Endothelial cell (in vitro differentiated cells): Measurements from ENCODE around the gene LRRC42. TPM values are rescaled to one million over a fixed set of nuclear protein-coding genes. Genes with fewer than 3 reads are reported as not detected.

Experiments
- DNase-seq: peaks from one replicate; pipeline ENCODE4 v3.0.0; 2021; ENCODE audit warnings: low spot score
- H3K27ac Mint-ChIP-seq: one replicate; pipeline ENCODE4 v1.8.0; 2021; ENCODE audit warnings: mixed read lengths, inconsistent platforms; ENCODE audit not compliant: unreplicated experiment
- H3K27me3 Mint-ChIP-seq: one replicate; pipeline ENCODE4 v1.8.0; 2021; ENCODE audit warnings: mild to moderate bottlenecking, moderate library complexity, mixed read lengths, inconsistent platforms; ENCODE audit not compliant: unreplicated experiment
- H3K36me3 Mint-ChIP-seq: one replicate; pipeline ENCODE4 v1.8.0; 2021; ENCODE audit warnings: mild to moderate bottlenecking, low read depth, mixed read lengths, inconsistent platforms; ENCODE audit not compliant: unreplicated experiment
- H3K4me1 Mint-ChIP-seq: one replicate; pipeline ENCODE4 v1.8.0; 2021; ENCODE audit warnings: mild to moderate bottlenecking, mixed read lengths, inconsistent platforms; ENCODE audit not compliant: unreplicated experiment
- H3K4me3 Mint-ChIP-seq: one replicate; pipeline ENCODE4 v1.8.0; 2021; ENCODE audit warnings: mild to moderate bottlenecking, mixed read lengths, inconsistent platforms; ENCODE audit not compliant: unreplicated experiment
- H3K9me3 Mint-ChIP-seq: one replicate; pipeline ENCODE4 v1.8.0; 2021; ENCODE audit warnings: mixed read lengths, inconsistent platforms; ENCODE audit not compliant: unreplicated experiment
- total RNA-seq: library from RNA; stranded (reverse); fragmentation: NEBNext Ultra II Directional; extraction: Animal tissue kit (Norgen Biotek cat#: 25700); gene quantifications from one replicate; pipeline ENCODE4 v1.2.1, GENCODE V29; 2021; ENCODE audit not compliant: unreplicated experiment
- TF ChIP-seq, protein P1 (sequence below): fragments of 200-600 bp; sonication (generic); IDR thresholded peaks from one replicate; pipeline ENCODE4 v1.5.0; 2021; ENCODE audit warnings: antibody characterized with exemption; ENCODE audit not compliant: unreplicated experiment

LRRC42 gene
- total RNA-seq, 1 donor from 2014 or later, result 43.6 TPM

DNA sequence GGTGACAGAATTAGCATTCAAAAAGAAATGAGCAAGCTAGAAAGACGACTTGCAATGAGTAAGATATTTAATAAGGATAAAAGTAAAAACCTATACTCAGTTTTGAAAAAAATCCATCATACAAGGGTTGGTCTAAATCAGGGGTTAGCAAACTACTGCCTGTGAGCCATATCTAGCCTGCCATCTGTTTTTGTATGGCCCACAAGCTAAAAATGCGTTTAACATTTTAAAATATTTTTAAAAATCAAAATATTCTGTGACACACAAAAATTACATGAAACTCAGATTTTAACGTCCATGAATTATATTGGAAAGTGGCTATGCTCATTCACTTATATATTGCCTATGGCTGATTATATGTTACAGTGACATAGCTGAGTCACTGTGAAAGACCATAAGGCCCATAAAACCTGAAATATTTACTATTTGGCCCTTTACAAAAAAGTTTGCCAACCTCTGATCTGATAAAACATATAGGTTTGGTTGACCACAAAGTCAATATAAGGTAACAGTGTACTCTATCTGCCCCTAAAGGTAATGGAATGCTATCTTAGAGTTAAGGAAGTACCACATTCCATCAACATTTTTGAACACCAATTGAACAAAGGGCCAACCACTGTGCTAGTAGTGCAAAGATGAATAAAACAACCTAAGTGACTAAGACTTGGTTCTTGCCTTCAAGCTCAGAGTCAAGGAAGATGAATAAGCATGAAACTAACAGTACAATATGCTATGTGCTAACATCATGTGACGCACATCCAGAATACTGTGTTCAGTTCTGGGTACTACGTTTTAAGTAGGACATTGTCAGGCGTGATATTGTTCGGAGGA is 3.8 kb upstream of the LRRC42 start:
- TF ChIP-seq, protein P1, sequence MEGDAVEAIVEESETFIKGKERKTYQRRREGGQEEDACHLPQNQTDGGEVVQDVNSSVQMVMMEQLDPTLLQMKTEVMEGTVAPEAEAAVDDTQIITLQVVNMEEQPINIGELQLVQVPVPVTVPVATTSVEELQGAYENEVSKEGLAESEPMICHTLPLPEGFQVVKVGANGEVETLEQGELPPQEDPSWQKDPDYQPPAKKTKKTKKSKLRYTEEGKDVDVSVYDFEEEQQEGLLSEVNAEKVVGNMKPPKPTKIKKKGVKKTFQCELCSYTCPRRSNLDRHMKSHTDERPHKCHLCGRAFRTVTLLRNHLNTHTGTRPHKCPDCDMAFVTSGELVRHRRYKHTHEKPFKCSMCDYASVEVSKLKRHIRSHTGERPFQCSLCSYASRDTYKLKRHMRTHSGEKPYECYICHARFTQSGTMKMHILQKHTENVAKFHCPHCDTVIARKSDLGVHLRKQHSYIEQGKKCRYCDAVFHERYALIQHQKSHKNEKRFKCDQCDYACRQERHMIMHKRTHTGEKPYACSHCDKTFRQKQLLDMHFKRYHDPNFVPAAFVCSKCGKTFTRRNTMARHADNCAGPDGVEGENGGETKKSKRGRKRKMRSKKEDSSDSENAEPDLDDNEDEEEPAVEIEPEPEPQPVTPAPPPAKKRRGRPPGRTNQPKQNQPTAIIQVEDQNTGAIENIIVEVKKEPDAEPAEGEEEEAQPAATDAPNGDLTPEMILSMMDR, result no peak
- no peaks in the 10 kb centered on the region for H3K9me3 Mint-ChIP-seq
- peaks cover 19% of the 10 kb centered on the region for H3K4me1 Mint-ChIP-seq
- no peak for DNase-seq
- peaks cover 10% of the 10 kb centered on the region for H3K36me3 Mint-ChIP-seq
- H3K27ac Mint-ChIP-seq, result no peak overlapping the region
- no peak overlapping the region for H3K4me3 Mint-ChIP-seq
- peaks cover 7% of the 10 kb centered on the region for H3K27me3 Mint-ChIP-seq

DNA sequence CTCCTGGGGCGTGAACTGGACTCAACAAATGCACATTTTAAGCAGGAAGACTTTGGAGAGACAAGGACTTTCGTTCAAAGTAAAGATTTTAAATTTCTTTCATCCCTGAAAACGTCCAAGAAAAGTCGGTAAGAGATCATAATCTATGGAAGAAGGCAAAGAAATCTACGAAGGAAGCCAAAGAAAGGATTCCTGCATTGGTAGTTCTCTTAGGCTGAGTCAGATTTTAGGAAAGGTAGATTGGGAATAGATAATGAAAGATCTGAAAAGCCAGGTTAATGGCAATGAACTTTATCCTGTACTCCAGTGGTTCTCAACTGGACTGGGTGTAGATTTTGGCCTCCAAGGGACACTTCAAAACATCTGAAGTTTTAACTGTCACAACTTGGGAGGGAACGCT is 3.1 kb upstream of the LRRC42 start:
- Mint-ChIP-seq H3K27ac (no peak overlapping the region), H3K4me3 (no peak overlapping the region), H3K27me3 (peaks cover 8% of the 10 kb centered on the region), H3K4me1 (peaks cover 24% of the 10 kb centered on the region), H3K9me3 (no peaks in the 10 kb centered on the region), H3K36me3 (peaks cover 10% of the 10 kb centered on the region)
- TF ChIP-seq, protein P1, result no peak
- no peak for DNase-seq

DNA sequence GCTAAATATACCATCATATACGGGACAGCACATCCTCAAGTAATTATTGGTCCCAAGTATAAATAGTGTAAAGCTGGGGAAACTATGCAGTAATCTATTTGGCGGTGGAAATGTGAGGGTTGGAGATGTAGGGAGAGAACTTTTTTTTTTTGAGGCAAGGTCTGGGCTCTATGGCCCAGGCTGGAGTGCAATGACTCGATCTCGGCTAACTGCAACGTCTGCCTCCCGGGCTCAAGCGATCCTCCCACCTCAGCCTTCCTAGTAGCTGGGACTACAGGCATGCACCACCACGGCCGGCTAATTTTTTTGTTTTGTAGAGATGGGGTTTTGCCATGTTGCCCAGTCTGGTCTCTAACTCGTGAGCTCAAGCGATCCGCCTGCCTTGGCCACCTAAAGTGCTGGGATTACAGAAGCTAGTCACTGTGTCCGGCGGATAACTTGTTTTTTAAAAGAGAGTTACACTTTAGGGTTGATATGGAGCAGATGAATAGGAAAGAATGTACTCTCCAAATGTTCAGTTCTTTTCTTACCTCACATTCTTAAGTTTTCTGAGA is 2.6 kb upstream of the LRRC42 start:
- peaks cover 24% of the 10 kb centered on the region for H3K4me1 Mint-ChIP-seq
- H3K9me3 Mint-ChIP-seq, result no peaks in the 10 kb centered on the region
- DNase-seq, result no peak
- TF ChIP-seq, protein P1, result no peak
- H3K4me3 Mint-ChIP-seq, result peak overlapping the region; percentile 21
- H3K27me3 Mint-ChIP-seq, result peaks cover 8% of the 10 kb centered on the region
- H3K27ac Mint-ChIP-seq, result no peak overlapping the region
- H3K36me3 Mint-ChIP-seq, result peaks cover 10% of the 10 kb centered on the region

DNA sequence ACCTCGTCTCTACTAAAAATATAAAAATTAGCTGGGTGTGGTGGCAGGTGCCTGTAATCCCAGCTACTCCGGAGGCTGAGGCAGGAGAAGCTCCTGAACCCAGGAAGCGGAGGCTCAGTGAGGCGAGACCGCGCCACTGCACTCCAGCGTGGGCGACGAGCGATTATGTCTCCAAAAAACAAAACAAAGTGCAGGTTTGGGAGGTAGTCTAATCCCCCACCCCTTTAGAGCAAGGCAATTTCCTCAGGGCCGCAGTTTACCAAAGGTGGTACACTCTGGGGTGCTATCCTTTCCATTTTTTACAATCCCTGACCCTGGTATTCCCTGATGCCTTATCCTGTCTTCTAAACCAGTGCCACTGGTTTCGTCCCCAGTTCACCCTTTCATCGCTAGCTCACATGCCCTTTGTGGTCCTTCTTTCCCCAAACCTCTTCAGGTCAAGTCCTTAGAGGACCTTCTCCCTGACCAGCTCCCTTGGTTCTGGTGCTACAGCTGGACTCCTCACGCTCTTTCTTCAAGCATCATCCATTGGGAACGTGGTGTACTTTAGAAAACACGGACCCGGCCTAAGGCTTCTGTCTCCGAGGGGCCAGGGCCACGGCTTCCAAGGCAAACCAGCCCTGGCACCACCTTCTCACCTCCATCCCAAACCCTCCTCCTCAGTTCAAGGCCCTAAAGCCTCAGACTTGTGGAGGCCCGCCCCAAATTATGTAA is 1.5 kb upstream of the LRRC42 start:
- TF ChIP-seq, protein P1, result no peak
- peaks cover 24% of the 10 kb centered on the region for H3K4me1 Mint-ChIP-seq
- no peaks in the 10 kb centered on the region for H3K9me3 Mint-ChIP-seq
- no peak overlapping the region for H3K27ac Mint-ChIP-seq
- no peak for DNase-seq
- peaks cover 10% of the 10 kb centered on the region for H3K36me3 Mint-ChIP-seq
- H3K27me3 Mint-ChIP-seq, result peaks cover 10% of the 10 kb centered on the region
- H3K4me3 Mint-ChIP-seq, result peak overlapping the region; percentile 95

DNA sequence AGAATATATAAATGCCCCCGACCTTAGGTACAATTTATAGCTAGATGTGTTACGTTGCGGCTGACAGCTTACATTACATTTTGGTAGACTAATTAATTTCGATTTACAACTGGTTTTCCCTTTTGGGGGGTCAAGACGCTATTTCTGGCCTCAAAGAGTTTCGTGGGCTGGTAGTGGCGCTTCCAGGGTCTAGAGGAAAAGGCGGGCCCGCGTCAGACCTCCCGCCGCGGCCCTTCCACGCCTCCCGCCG is 1.0 kb upstream of the LRRC42 start:
- TF ChIP-seq, protein P1, result no peak
- no peak overlapping the region for H3K27ac Mint-ChIP-seq
- no peak for DNase-seq
- H3K9me3 Mint-ChIP-seq, result no peaks in the 10 kb centered on the region
- H3K27me3 Mint-ChIP-seq, result peaks cover 10% of the 10 kb centered on the region
- H3K36me3 Mint-ChIP-seq, result peaks cover 10% of the 10 kb centered on the region
- H3K4me3 Mint-ChIP-seq, result peak overlapping the region; percentile 95
- H3K4me1 Mint-ChIP-seq, result peaks cover 24% of the 10 kb centered on the region
